GM12873 (cell line): Measurements from ENCODE around the gene NAXD.

ENCODE experiments used
- TF ChIP-seq, protein P1 (sequence below): IDR thresholded peaks from 2 replicates; pipeline ENCODE4 v1.5.1; 2012; ENCODE audit warnings: low read depth, mild to moderate bottlenecking, moderate library complexity, low read length, control low read depth; ENCODE audit not compliant: insufficient read depth; ENCODE audit errors: missing control alignments

Gene NAXD

DNA sequence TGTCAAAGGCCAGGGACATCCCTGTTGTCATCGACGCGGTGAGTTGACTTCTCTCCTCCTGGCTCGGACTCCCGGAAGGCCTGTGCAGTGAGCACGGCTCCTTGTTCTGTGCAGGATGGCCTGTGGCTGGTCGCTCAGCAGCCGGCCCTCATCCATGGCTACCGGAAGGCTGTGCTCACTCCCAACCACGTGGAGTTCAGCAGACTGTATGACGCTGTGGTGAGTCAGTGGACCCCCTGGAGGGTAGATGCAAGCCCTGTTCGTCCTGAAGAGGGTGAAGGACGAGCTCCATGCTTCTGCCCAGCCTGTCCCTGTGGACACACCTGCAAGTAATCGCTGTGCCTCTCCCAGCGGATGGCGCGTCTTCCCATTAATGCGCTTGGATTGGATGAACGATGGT lies 19.2 kb downstream of the NAXD start:
- TF ChIP-seq, protein P1, sequence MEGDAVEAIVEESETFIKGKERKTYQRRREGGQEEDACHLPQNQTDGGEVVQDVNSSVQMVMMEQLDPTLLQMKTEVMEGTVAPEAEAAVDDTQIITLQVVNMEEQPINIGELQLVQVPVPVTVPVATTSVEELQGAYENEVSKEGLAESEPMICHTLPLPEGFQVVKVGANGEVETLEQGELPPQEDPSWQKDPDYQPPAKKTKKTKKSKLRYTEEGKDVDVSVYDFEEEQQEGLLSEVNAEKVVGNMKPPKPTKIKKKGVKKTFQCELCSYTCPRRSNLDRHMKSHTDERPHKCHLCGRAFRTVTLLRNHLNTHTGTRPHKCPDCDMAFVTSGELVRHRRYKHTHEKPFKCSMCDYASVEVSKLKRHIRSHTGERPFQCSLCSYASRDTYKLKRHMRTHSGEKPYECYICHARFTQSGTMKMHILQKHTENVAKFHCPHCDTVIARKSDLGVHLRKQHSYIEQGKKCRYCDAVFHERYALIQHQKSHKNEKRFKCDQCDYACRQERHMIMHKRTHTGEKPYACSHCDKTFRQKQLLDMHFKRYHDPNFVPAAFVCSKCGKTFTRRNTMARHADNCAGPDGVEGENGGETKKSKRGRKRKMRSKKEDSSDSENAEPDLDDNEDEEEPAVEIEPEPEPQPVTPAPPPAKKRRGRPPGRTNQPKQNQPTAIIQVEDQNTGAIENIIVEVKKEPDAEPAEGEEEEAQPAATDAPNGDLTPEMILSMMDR = no peak

DNA sequence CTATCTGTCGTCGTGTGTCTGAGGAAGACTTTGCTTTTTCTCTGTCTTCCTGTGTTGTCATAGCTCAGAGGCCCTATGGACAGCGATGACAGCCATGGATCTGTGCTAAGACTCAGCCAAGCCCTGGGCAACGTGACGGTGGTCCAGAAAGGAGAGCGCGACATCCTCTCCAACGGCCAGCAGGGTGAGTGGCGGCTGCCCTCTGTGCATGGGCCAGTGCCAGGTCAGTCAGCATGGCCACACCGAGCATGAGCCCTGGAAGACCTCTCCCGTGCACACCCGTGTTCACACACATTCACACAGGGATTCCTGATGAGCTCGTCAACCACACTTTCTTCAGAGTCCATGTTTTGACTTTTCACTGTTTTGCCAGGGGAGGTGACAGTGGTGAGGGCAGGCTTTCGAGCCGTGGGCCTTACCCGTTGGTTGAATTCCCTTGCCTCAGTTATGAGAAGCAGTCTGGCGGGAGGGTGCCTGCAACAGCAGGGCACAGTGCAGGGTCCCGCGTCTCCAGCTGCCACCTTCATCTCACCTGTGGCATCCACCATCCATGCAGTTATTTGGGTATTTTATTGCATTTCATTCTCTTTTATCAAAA lies 20.2 kb downstream of the NAXD start:
- TF ChIP-seq, protein P1 = no peak

DNA sequence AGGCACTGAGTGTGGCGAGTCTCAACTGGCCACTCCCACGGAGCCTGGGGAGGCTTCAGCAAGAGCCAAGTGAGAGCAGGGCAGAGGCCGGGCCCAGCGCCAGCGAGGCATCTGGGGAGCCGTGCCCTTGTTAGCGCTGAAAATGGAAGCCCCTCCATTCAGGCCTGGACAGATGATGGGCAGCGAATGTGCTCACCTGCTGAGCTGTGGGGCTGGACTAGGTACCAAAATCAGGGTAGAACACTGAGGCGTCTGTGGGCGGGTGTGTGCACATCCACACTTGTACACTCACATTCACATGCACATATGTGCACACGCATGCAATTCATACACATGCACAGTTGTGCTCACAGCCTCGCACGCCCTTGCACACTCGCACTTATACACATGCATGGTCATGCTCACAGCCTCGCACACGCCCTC lies 20.7 kb downstream of the NAXD start:
- TF ChIP-seq, protein P1 = no peak

DNA sequence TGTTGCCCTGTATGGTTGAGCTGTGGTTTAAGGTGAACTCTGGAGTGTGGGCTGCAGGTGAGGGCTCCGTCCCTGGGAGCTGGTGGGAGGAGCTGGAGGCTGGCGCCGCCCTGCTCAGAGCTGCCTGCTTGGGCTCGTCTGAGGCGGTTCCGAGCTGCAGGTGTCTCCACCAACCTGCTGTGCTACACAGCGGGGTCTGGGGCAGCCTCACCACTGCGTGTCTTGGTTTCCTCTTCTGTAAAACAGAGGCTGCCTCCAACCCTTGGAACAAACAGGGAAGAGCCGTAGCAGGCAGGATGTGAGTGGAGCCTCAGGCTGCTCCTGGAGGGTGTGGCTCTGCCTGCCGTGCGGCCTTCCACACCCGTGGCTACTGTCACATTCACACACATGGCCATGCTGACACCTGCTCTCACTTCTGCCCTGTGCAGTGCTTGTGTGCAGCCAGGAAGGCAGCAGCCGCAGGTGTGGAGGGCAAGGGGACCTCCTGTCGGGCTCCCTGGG lies 21.4 kb downstream of the NAXD start:
- TF ChIP-seq, protein P1 = no peak

DNA sequence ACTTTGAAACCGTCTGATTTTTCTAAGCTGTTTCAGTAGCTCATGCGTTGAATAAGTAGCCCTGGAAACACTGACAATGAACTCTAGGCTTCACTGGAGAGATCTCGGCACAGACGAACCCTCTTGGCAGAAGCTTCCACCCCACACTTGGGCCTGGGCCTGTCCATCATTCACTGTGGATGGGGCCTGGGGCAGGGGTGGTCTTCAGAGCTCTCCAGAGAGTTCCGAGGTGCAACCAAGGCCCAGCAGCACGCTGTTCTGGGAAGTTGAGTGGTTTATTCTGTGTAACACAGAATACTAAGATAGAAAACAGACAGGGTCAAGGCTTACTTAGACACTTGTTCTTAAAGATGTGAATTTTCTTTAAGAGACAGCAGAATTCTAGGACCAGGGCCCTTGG lies 21.9 kb downstream of the NAXD start:
- TF ChIP-seq, protein P1 = no peak

DNA sequence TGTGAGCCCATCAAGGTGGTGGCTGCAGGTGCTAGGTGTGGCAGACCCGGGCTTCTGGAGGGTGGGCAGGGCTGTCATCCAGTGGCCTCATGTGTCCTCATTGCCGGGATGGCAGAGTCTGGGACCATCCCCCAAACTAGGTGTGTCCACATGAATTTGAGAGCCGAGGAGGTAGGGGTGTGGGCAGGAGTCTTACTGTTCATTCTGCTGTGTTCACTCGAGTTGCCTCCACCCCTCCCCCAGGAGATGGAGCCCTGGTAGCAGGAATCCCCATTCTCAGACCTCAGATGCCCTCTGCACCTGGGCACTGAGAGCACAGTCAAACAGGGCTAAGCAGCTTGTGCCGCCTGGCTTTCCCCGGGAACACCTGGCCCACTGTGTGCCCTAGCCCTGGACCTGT lies 22.4 kb downstream of the NAXD start:
- TF ChIP-seq, protein P1 = no peak

DNA sequence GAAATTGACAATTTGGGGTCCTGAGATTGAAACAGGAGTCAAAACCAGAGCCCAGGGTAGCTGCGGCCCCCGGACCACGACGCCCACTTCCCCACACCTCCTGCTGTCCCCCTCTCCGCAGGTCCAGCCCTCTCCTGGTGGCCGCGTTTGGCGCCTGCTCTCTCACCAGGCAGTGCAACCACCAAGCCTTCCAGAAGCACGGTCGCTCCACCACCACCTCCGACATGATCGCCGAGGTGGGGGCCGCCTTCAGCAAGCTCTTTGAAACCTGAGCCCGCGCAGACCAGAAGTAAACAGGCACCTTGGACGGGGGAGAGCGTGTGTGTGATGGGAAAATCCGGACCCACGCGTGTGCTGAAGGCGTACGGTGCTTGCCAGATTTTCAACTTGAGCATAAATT lies 22.9 kb downstream of the NAXD start:
- TF ChIP-seq, protein P1 = no peak
